CD4-positive, alpha-beta T cell (primary cell): ENCODE measurements around the gene SCGB1A1. TPM values are rescaled to one million over a fixed set of nuclear protein-coding genes. Genes with fewer than 3 reads are reported as not detected.
A peak's percentile ranks its signal among the peaks of the same experiment; 100 is the strongest.
"Not testable (repeated sequence)": the region's sequence is repeated elsewhere in the genome, so short reads cannot be mapped to it uniquely, and the experiment has no call there.

ENCODE experiments used
- ATAC-seq: fragments of 200-7000 bp; cut with Tn5 transposase; one replicate; pipeline ENCODE4 v1.10.0; 2022; ENCODE audit warnings: mild to moderate bottlenecking; ENCODE audit not compliant: poor library complexity
- CTCF ChIA-PET: fragments of 350-600 bp; sonication (Branson Sonifier 250); formaldehyde crosslinking; loops from one replicate; lab custom pipeline; 2021; ENCODE audit warnings: antibody characterized with exemption, inconsistent platforms; lab: Charles Lee
- POLR2A ChIA-PET: fragments of 350-600 bp; sonication (Branson Sonifier 250); formaldehyde crosslinking; loops from one replicate; lab custom pipeline; 2021; ENCODE audit warnings: antibody characterized with exemption, inconsistent platforms; lab: Charles Lee
- DNase-seq, 14 experiments: peaks; one replicate each; pipeline ENCODE4 v3.0.0-alpha.2; 2013 to 2020; ENCODE audit warnings: mixed read lengths in 2 of 14
- H3K27ac ChIP-seq, 2 donors: one replicate each; pipeline versions ENCODE4 v1.5.1 to v1.7.0; 2013; ENCODE audit warnings: low read length in 2 of 2, low read depth in 1 of 2, mild to moderate bottlenecking in 1 of 2
- H3K27me3 ChIP-seq, 2 experiments: 1 replicate in 1 of 2; 2 replicates in 1 of 2; pipeline versions ENCODE4 v1.6.1 to v1.7.0; 2013; ENCODE audit warnings: low read length in 2 of 2, control low read depth in 1 of 2, mild to moderate bottlenecking in 1 of 2, moderate library complexity in 1 of 2; ENCODE audit not compliant: insufficient read depth in 2 of 2, control insufficient read depth in 1 of 2
- H3K36me3 ChIP-seq: one replicate; pipeline ENCODE4 v1.6.1; 2013; ENCODE audit warnings: low read length, control low read depth; ENCODE audit not compliant: insufficient read depth
- H3K4me1 ChIP-seq: one replicate; pipeline ENCODE4 v1.6.1; 2013; ENCODE audit warnings: low read length, control low read depth; ENCODE audit not compliant: insufficient read depth
- H3K4me3 ChIP-seq: one replicate; pipeline ENCODE4 v1.5.1; 2013; ENCODE audit warnings: mild to moderate bottlenecking, low read length, moderate library complexity
- H3K9me3 ChIP-seq, 2 experiments: 1 replicate in 1 of 2; 2 replicates in 1 of 2; pipeline versions ENCODE4 v1.6.1 to v1.7.0; 2013; ENCODE audit warnings: low read length in 2 of 2, mild to moderate bottlenecking in 2 of 2, control low read depth in 1 of 2, moderate library complexity in 1 of 2; ENCODE audit not compliant: control insufficient read depth in 1 of 2, insufficient read depth in 1 of 2
- H3K27ac Mint-ChIP-seq: one replicate; pipeline ENCODE4 v1.8.0; 2020; ENCODE audit warnings: mixed read lengths
- H3K27me3 Mint-ChIP-seq: one replicate; pipeline ENCODE4 v1.8.0; 2021; ENCODE audit warnings: mixed read lengths
- H3K36me3 Mint-ChIP-seq: one replicate; pipeline ENCODE4 v1.8.0; 2021; ENCODE audit warnings: low read depth, mixed read lengths
- H3K4me1 Mint-ChIP-seq: one replicate; pipeline ENCODE4 v1.8.0; 2021; ENCODE audit warnings: low read depth, mixed read lengths
- H3K4me3 Mint-ChIP-seq: one replicate; pipeline ENCODE4 v1.8.0; 2020; ENCODE audit warnings: mild to moderate bottlenecking, mixed read lengths
- H3K9me3 Mint-ChIP-seq: one replicate; pipeline ENCODE4 v1.8.0; 2020; ENCODE audit warnings: mixed read lengths
- CTCF ChIP-seq: fragments of 200-600 bp; IDR thresholded peaks from one replicate; pipeline ENCODE4 v1.8.0; 2022; ENCODE audit warnings: antibody characterized with exemption, mild to moderate bottlenecking
- intact Hi-C, 2 experiments: fragments of 100-400 bp; cut with DNase I in 1 of 2; cut with micrococcal nuclease in 1 of 2; formaldehyde crosslinking; loops; one replicate each; pipeline versions ENCODE4 v1.15.1 to v1.9.0; 2023 to 2025; cut with DNase I, micrococcal nuclease
- total RNA-seq, 174 experiments: library from RNA in 2 of 174; stranded (reverse) in 2 of 174; gene quantifications; one replicate each; pipeline ENCODE4 v1.2.3 and lab custom pipeline; 2021 to 2026

The SCGB1A1 gene
- total RNA-seq, 2 experiments from 2014 or later, result not detected

GRCh38 chr11:62373464-62374119, 45.2 kb upstream of the SCGB1A1 start:
- Mint-ChIP-seq H3K9me3 (no peaks in the 10 kb centered on the region), H3K27me3 (no peaks in the 10 kb centered on the region), H3K27ac (no peak overlapping the region), H3K4me3 (no peak overlapping the region), H3K4me1 (peaks cover 21% of the 10 kb centered on the region), H3K36me3 (no peaks in the 10 kb centered on the region)
- intact Hi-C loops, result no loop called here
- CTCF ChIA-PET, result no interaction called here
- H3K27ac ChIP-seq, result no peak overlapping the region
- peaks cover 17% of the 10 kb centered on the region for H3K4me1 ChIP-seq
- no peak for TF ChIP-seq CTCF
- no peaks in the 10 kb centered on the region for H3K9me3 ChIP-seq
- no peaks in the 10 kb centered on the region for H3K36me3 ChIP-seq
- ATAC-seq (no peak), DNase-seq (no peak)
- H3K4me3 ChIP-seq, result no peak overlapping the region
- POLR2A ChIA-PET, result no interaction called here
- no peaks in the 10 kb centered on the region for H3K27me3 ChIP-seq

GRCh38 chr11:62374801-62375200, 44.0 kb upstream of the SCGB1A1 start:
- Mint-ChIP-seq H3K27me3 (no peaks in the 10 kb centered on the region), H3K4me1 (peaks cover 21% of the 10 kb centered on the region), H3K4me3 (no peak overlapping the region), H3K27ac (no peak overlapping the region), H3K9me3 (no peaks in the 10 kb centered on the region), H3K36me3 (no peaks in the 10 kb centered on the region)
- ChIA-PET POLR2A (no interaction called here), CTCF (no interaction called here)
- TF ChIP-seq CTCF, result no peak
- H3K4me1 ChIP-seq, result peaks cover 17% of the 10 kb centered on the region
- no peak for DNase-seq
- no peak for ATAC-seq
- H3K36me3 ChIP-seq, result no peaks in the 10 kb centered on the region
- intact Hi-C loops, result loop anchor here in 1 of 2 experiments (5.0 kb wide), 2 partner anchors 202 to 578 kb away; no protein-coding TSS in a partner anchor
- no peaks in the 10 kb centered on the region for H3K27me3 ChIP-seq
- H3K27ac ChIP-seq, result no peak overlapping the region
- no peaks in the 10 kb centered on the region for H3K9me3 ChIP-seq
- no peak overlapping the region for H3K4me3 ChIP-seq

GRCh38 chr11:62378459-62379063, 40.3 kb upstream of the SCGB1A1 start:
- POLR2A ChIA-PET, H3K36me3 ChIP-seq, H3K27me3 ChIP-seq, H3K36me3 Mint-ChIP-seq, H3K4me1 ChIP-seq, ATAC-seq, H3K27ac Mint-ChIP-seq, H3K4me3 ChIP-seq, H3K9me3 Mint-ChIP-seq, H3K4me3 Mint-ChIP-seq, H3K27me3 Mint-ChIP-seq, H3K27ac ChIP-seq, H3K9me3 ChIP-seq: not testable (repeated sequence)
- peak; percentile 72 for TF ChIP-seq CTCF
- intact Hi-C loops, result loop anchor here (1.0 to 5.0 kb wide), 5 partner anchors 38 to 581 kb away; no protein-coding TSS in a partner anchor
- CTCF ChIA-PET, result interaction anchor here (1.8 kb wide), 1 partner anchor 39 kb away, joined by 4 read pairs; no protein-coding TSS in a partner anchor
- DNase-seq, result peak in 3 of 14 experiments; percentile 64 to 70 (median 69)
- H3K4me1 Mint-ChIP-seq, result peaks cover 10% of the 10 kb centered on the region

GRCh38 chr11:62379586-62379985, 39.2 kb upstream of the SCGB1A1 start:
- H3K9me3 ChIP-seq, H3K4me1 ChIP-seq, H3K36me3 Mint-ChIP-seq, H3K27me3 ChIP-seq, H3K27me3 Mint-ChIP-seq, H3K27ac ChIP-seq, H3K27ac Mint-ChIP-seq, H3K9me3 Mint-ChIP-seq, POLR2A ChIA-PET, ATAC-seq, H3K36me3 ChIP-seq, H3K4me3 ChIP-seq, H3K4me3 Mint-ChIP-seq, DNase-seq: not testable (repeated sequence)
- peaks cover 10% of the 10 kb centered on the region for H3K4me1 Mint-ChIP-seq
- intact Hi-C loops, result loop anchor here (2.0 to 5.0 kb wide), 3 partner anchors 207 to 582 kb away; no protein-coding TSS in a partner anchor
- CTCF ChIA-PET, result interaction anchor here (1.1 to 2.1 kb wide), 2 partner anchors 39 to 45 kb away, joined by 3 to 4 read pairs; no protein-coding TSS in a partner anchor
